IMR-90 (cell line): ENCODE data around the gene WASF1. TPM values are rescaled to one million over a fixed set of nuclear protein-coding genes. Genes with fewer than 3 reads are reported as not detected.

Source experiments
- ATAC-seq: fragments of 200-7000 bp; cut with Tn5 transposase; 2 replicates; pipeline ENCODE4 v1.9.1; 2020; ENCODE audit warnings: low read depth, mild to moderate bottlenecking, moderate library complexity
- BruUV-seq: library from RNA; stranded (reverse); fragments of 400-500 nt; replicated peaks from 2 replicates; lab custom pipeline; 2021; lab: Mats Ljungman, UMichigan
- CTCF ChIA-PET: fragments of 300-600 bp; formaldehyde crosslinking; extraction: SDS; loops from one replicate; lab custom pipeline; 2021; ENCODE audit warnings: antibody characterized with exemption; lab: Yijun Ruan, JAX
- POLR2A ChIA-PET: fragments of 300-600 bp; sonication (Branson Sonifier 250); formaldehyde crosslinking; loops from one replicate; lab custom pipeline; 2022; ENCODE audit warnings: antibody characterized with exemption; ENCODE audit not compliant: unreplicated experiment; lab: Charles Lee
- DNase-seq: peaks from one replicate; pipeline ENCODE4 v3.0.0; 2013
- H2AFZ ChIP-seq: replicated peaks from 2 replicates; pipeline ENCODE3; 2013; ENCODE audit warnings: low read length, mild to moderate bottlenecking; ENCODE audit not compliant: poor library complexity
- H2AK5ac ChIP-seq: 2 replicates; pipeline ENCODE4 v1.6.1; 2013; ENCODE audit warnings: low read depth, low read length, inconsistent platforms
- H2AK9ac ChIP-seq: replicated peaks from 2 replicates; pipeline ENCODE3; 2013; ENCODE audit warnings: mild to moderate bottlenecking, low read depth, low read length, moderate library complexity; ENCODE audit not compliant: poor library complexity
- H2BK120ac ChIP-seq: 2 replicates; pipeline ENCODE4 v1.6.1; 2013; ENCODE audit warnings: low read depth, low read length, inconsistent platforms
- H2BK15ac ChIP-seq: 3 replicates; pipeline ENCODE4 v1.6.1; 2013; ENCODE audit warnings: low read depth, low read length, inconsistent platforms
- H2BK20ac ChIP-seq: 2 replicates; pipeline ENCODE4 v1.6.1; 2013; ENCODE audit warnings: low read depth, mild to moderate bottlenecking, inconsistent platforms, low read length, moderate library complexity
- H2BK5ac ChIP-seq: 2 replicates; pipeline ENCODE4 v1.6.1; 2013; ENCODE audit warnings: mild to moderate bottlenecking, low read depth, low read length, inconsistent platforms; ENCODE audit not compliant: poor library complexity, severe bottlenecking
- H3K14ac ChIP-seq: replicated peaks from 2 replicates; pipeline ENCODE4 v1.6.1; 2013; ENCODE audit warnings: low read depth, low read length, inconsistent platforms
- H3K18ac ChIP-seq: 2 replicates; pipeline ENCODE4 v1.6.1; 2013; ENCODE audit warnings: low read depth, low read length, control low read depth
- H3K23ac ChIP-seq: 2 replicates; pipeline ENCODE4 v1.6.1; 2013; ENCODE audit warnings: low read depth, low read length, inconsistent platforms
- H3K27ac ChIP-seq: 2 replicates; pipeline ENCODE4 v1.5.1; 2013; ENCODE audit warnings: mild to moderate bottlenecking, control low read depth, low read length; ENCODE audit not compliant: insufficient read depth
- H3K27me3 ChIP-seq: 2 replicates; pipeline ENCODE4 v1.6.1; 2013; ENCODE audit warnings: low read length; ENCODE audit not compliant: control insufficient read depth, insufficient read depth
- H3K36me3 ChIP-seq: 2 replicates; pipeline ENCODE4 v1.6.1; 2013; ENCODE audit warnings: low read length, mixed read lengths; ENCODE audit not compliant: control insufficient read depth, insufficient read depth
- H3K4ac ChIP-seq: 2 replicates; pipeline ENCODE4 v1.6.1; 2013; ENCODE audit warnings: low read depth, low read length, inconsistent platforms
- H3K4me1 ChIP-seq: 2 replicates; pipeline ENCODE4 v1.6.1; 2013; ENCODE audit warnings: low read length, mixed read lengths; ENCODE audit not compliant: control insufficient read depth, insufficient read depth
- H3K4me2 ChIP-seq: 2 replicates; pipeline ENCODE4 v1.6.1; 2013; ENCODE audit warnings: low read depth, mild to moderate bottlenecking, control low read depth, low read length, moderate library complexity
- H3K4me3 ChIP-seq: 2 replicates; pipeline ENCODE4 v1.5.1; 2013; ENCODE audit warnings: low read depth, mild to moderate bottlenecking, control low read depth, low read length, moderate library complexity; ENCODE audit not compliant: insufficient read depth
- H3K56ac ChIP-seq: 2 replicates; pipeline ENCODE4 v1.6.1; 2013; ENCODE audit warnings: low read length, inconsistent platforms; ENCODE audit not compliant: insufficient read depth; ENCODE audit errors: extremely low read depth
- H3K79me1 ChIP-seq, 2 experiments: 2 replicates each; pipeline ENCODE4 v1.6.1; 2013; ENCODE audit warnings: low read length in 2 of 2, inconsistent platforms in 1 of 2, low read depth in 1 of 2
- H3K9ac ChIP-seq: 2 replicates; pipeline ENCODE4 v1.6.1; 2013; ENCODE audit warnings: low read depth, low read length, control low read depth
- H3K9me1 ChIP-seq: 2 replicates; pipeline ENCODE4 v1.6.1; 2013; ENCODE audit warnings: low read length, inconsistent platforms; ENCODE audit not compliant: insufficient read depth
- H3K9me3 ChIP-seq: 2 replicates; pipeline ENCODE4 v1.6.1; 2013; ENCODE audit warnings: low read length; ENCODE audit not compliant: control insufficient read depth, insufficient read depth
- H4K20me1 ChIP-seq: 2 replicates; pipeline ENCODE4 v1.6.1; 2013; ENCODE audit warnings: low read length, inconsistent platforms; ENCODE audit not compliant: insufficient read depth
- H4K5ac ChIP-seq: 2 replicates; pipeline ENCODE4 v1.6.1; 2013; ENCODE audit warnings: mild to moderate bottlenecking, low read depth, low read length, control low read depth
- H4K8ac ChIP-seq, 2 experiments: 2 replicates each; pipeline ENCODE4 v1.6.1; 2013; ENCODE audit warnings: low read depth in 2 of 2, low read length in 2 of 2, control low read depth in 1 of 2, inconsistent platforms in 1 of 2
- H4K91ac ChIP-seq: 2 replicates; pipeline ENCODE4 v1.6.1; 2013; ENCODE audit warnings: low read depth, low read length, inconsistent platforms; ENCODE audit not compliant: insufficient read depth
- BHLHE40 ChIP-seq: fragments of 150-350 bp; IDR thresholded peaks from 2 replicates; pipeline ENCODE4 v1.6.1; 2016; ENCODE audit warnings: mild to moderate bottlenecking, low read depth, low read length
- CEBPB ChIP-seq: IDR thresholded peaks from 2 replicates; pipeline ENCODE4 v1.6.1; 2012; ENCODE audit warnings: low read depth, low read length, improper control_type of control experiment
- CHD1 ChIP-seq: IDR thresholded peaks from 2 replicates; pipeline ENCODE4 v1.6.1; 2012; ENCODE audit warnings: low read depth, low read length, improper control_type of control experiment
- FOS ChIP-seq: fragments of 150-350 bp; IDR thresholded peaks from 2 replicates; pipeline ENCODE4 v1.6.1; 2016; ENCODE audit warnings: low read depth, low read length
- MAFK ChIP-seq: IDR thresholded peaks from 2 replicates; pipeline ENCODE4 v1.6.1; 2012; ENCODE audit warnings: low read depth, low read length, improper control_type of control experiment
- MAZ ChIP-seq: IDR thresholded peaks from 2 replicates; pipeline ENCODE4 v1.6.1; 2012; ENCODE audit warnings: low read depth, mild to moderate bottlenecking, low read length, improper control_type of control experiment, moderate library complexity, borderline replicate concordance
- MXI1 ChIP-seq: IDR thresholded peaks from 2 replicates; pipeline ENCODE4 v1.6.1; 2012; ENCODE audit warnings: low read depth, mild to moderate bottlenecking, low read length, moderate library complexity, borderline replicate concordance
- NFE2L2 ChIP-seq: fragments of 150-350 bp; IDR thresholded peaks from 2 replicates; pipeline ENCODE4 v1.6.1; 2016; ENCODE audit warnings: low read depth, mild to moderate bottlenecking, low read length
- POLR2A ChIP-seq: IDR thresholded peaks from 2 replicates; pipeline ENCODE4 v1.6.1; 2012; ENCODE audit warnings: mild to moderate bottlenecking, low read depth, low read length
- RAD21 ChIP-seq: IDR thresholded peaks from 2 replicates; pipeline ENCODE4 v1.6.1; 2012; ENCODE audit warnings: low read length, improper control_type of control experiment
- RCOR1 ChIP-seq: IDR thresholded peaks from 2 replicates; pipeline ENCODE4 v1.6.1; 2012; ENCODE audit warnings: mild to moderate bottlenecking, low read length, improper control_type of control experiment; ENCODE audit not compliant: insufficient replicate concordance
- RFX5 ChIP-seq: IDR thresholded peaks from 2 replicates; pipeline ENCODE4 v1.8.0; 2012; ENCODE audit warnings: low read depth, mild to moderate bottlenecking, low read length, moderate library complexity
- SMC3 ChIP-seq: fragments of 150-350 bp; IDR thresholded peaks from 2 replicates; pipeline ENCODE4 v1.6.1; 2016; ENCODE audit warnings: low read depth, mild to moderate bottlenecking, antibody characterized with exemption, low read length, moderate library complexity
- WGBS, 2 experiments: methylation state at CpG; one replicate each; pipeline versions ENCODE4 v1.1.5 to v1.1.7; 2013; ENCODE audit warnings: missing lambda C conversion rate in 2 of 2; ENCODE audit not compliant: insufficient read length in 1 of 2; ENCODE audit errors: extremely low coverage in 2 of 2; 5-methylcytosine and 5-hydroxymethylcytosine counted together
- dilution Hi-C: fragments of 300-500 bp; cut with HindIII; formaldehyde crosslinking; loops from one replicate; pipeline ENCODE4 v1.14.3; 2018; ENCODE audit warnings: low sequenced_read_pairs; ENCODE audit not compliant: unreplicated experiment
- in situ Hi-C: fragments of 300-500 bp; cut with MboI; formaldehyde crosslinking; loops from 3 replicates; pipeline ENCODE4 v1.14.3; 2019; ENCODE audit warnings: low sequenced_read_pairs, inconsistent platforms, mixed read lengths
- intact Hi-C: fragments of 100-400 bp; cut with micrococcal nuclease; formaldehyde crosslinking; loops from 2 replicates; pipeline ENCODE4 v1.10.0; 2022
- polyA plus RNA-seq, 3 experiments: library from polyadenylated mRNA; depleted of rRNA; stranded (reverse); fragments of >200 nt; gene quantifications; 2 replicates each; pipeline ENCODE4 v1.2.3, GENCODE V29; 2012; ENCODE audit warnings: low replicate concordance in 1 of 3
- total RNA-seq: library from RNA; depleted of rRNA; stranded (reverse); fragments of >200 nt; gene quantifications from 2 replicates; pipeline ENCODE4 v1.2.3, GENCODE V29; 2012
- TF ChIP-seq, protein P1 (sequence below): conservative IDR thresholded peaks from 2 replicates; pipeline ENCODE4 v1.5.1; 2012; ENCODE audit warnings: mild to moderate bottlenecking, low read depth, low read length, improper control_type of control experiment
- TF ChIP-seq, protein P2 (sequence below): fragments of 150-350 bp; IDR thresholded peaks from 2 replicates; pipeline ENCODE4 v1.6.1; 2017; ENCODE audit warnings: mild to moderate bottlenecking, antibody characterized with exemption, low read length, low read depth
- TF ChIP-seq, protein P3 (sequence below): fragments of 150-350 bp; IDR thresholded peaks from 2 replicates; pipeline ENCODE4 v1.6.1; 2016; ENCODE audit warnings: low read depth, mild to moderate bottlenecking, low read length, moderate library complexity, borderline replicate concordance

Gene WASF1
- total and polyA plus RNA-seq, 2 of the 4 experiments (the other 2 are of a cell fraction): 3.0 to 17.3 TPM

DNA sequence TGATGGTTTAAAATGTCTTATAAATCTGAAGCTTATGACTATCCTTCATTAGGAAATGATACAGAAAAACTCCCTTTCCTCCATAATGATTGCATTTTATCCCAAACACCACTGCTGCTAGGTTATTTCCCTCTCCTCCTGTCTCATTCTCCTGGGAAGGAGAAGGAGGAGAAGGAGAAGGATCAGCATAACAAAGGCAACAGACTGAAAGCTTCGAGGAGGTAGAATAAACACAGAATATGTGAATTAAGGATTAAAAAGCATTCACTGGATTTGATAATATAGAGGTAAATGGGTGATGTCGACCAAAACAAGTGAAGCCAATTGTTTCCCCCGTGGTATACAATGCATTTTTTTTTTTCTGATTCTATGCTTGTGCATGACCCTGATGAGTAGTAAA lies 82.0 kb downstream of the WASF1 start:
- Histone ChIP-seq H3K9ac (no peak overlapping the region), H3K27me3 (no peaks in the 10 kb centered on the region), H3K4me1 (0 out of 2 replicates have a peak, but pooled peaks cover 2% of the 10 kb centered on the region), H3K14ac (peak overlapping the region; percentile 79), H3K4ac (0 out of 2 replicates have a peak overlapping the region, but pooled peaks have one; percentile 30), H3K23ac (no peak overlapping the region; the same call in 1 of the 2 replicates), H3K56ac (no peak overlapping the region), H2BK5ac (peak overlapping the region; percentile 89), H3K79me1 (no peaks in the 10 kb centered on the region), H3K9me1 (peaks cover 3% of the 10 kb centered on the region; the same call in 1 of the 2 replicates), H2AFZ (no peak overlapping the region), H3K18ac (peak overlapping the region; percentile 95), H2AK5ac (no peak overlapping the region), H2BK15ac (0 out of 3 replicates have a peak overlapping the region, but pooled peaks have one; percentile 15), H3K9me3 (no peaks in the 10 kb centered on the region), H4K20me1 (no peaks in the 10 kb centered on the region), H3K27ac (peak overlapping the region; percentile 12; the same call in 1 of the 2 replicates), H2AK9ac (no peak overlapping the region), H4K91ac (peak overlapping the region; percentile 8; the same call in 1 of the 2 replicates), H3K4me2 (peak overlapping the region; percentile 51), H3K4me3 (no peak overlapping the region), H3K36me3 (peaks cover 9% of the 10 kb centered on the region), H4K8ac (peak overlapping the region in 1 of 2 experiments; percentile 68; a peak in 2 of 4 replicates), H2BK120ac (peak overlapping the region; percentile 74; the same call in 1 of the 2 replicates), H2BK20ac (0 out of 2 replicates have a peak overlapping the region, but pooled peaks have one; percentile 65), H4K5ac (peak overlapping the region; percentile 67; the same call in 1 of the 2 replicates)
- POLR2A ChIA-PET: interaction anchor here (0.6 kb wide), 1 partner anchor 8 kb away, joined by 4 read pairs; no protein-coding TSS in a partner anchor
- CTCF ChIA-PET: no interaction called here
- DNase-seq (no peak), ATAC-seq (peak; percentile 28)
- no TSS peak for BruUV-seq
- dilution Hi-C loops: no loop called here
- in situ Hi-C loops: no loop called here
- no peak for TF ChIP-seq SMC3
- no peak for TF ChIP-seq NFE2L2
- no peak for TF ChIP-seq RFX5
- no peak for TF ChIP-seq MAFK
- TF ChIP-seq CEBPB: no peak
- TF ChIP-seq MAZ: no peak
- TF ChIP-seq MXI1: no peak
- TF ChIP-seq, protein P1, sequence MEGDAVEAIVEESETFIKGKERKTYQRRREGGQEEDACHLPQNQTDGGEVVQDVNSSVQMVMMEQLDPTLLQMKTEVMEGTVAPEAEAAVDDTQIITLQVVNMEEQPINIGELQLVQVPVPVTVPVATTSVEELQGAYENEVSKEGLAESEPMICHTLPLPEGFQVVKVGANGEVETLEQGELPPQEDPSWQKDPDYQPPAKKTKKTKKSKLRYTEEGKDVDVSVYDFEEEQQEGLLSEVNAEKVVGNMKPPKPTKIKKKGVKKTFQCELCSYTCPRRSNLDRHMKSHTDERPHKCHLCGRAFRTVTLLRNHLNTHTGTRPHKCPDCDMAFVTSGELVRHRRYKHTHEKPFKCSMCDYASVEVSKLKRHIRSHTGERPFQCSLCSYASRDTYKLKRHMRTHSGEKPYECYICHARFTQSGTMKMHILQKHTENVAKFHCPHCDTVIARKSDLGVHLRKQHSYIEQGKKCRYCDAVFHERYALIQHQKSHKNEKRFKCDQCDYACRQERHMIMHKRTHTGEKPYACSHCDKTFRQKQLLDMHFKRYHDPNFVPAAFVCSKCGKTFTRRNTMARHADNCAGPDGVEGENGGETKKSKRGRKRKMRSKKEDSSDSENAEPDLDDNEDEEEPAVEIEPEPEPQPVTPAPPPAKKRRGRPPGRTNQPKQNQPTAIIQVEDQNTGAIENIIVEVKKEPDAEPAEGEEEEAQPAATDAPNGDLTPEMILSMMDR: no peak
- TF ChIP-seq RAD21: no peak
- TF ChIP-seq, protein P2, sequence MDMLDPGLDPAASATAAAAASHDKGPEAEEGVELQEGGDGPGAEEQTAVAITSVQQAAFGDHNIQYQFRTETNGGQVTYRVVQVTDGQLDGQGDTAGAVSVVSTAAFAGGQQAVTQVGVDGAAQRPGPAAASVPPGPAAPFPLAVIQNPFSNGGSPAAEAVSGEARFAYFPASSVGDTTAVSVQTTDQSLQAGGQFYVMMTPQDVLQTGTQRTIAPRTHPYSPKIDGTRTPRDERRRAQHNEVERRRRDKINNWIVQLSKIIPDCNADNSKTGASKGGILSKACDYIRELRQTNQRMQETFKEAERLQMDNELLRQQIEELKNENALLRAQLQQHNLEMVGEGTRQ: no peak
- TF ChIP-seq CHD1: no peak
- TF ChIP-seq POLR2A: no peak
- TF ChIP-seq RCOR1: no peak
- TF ChIP-seq, protein P3, sequence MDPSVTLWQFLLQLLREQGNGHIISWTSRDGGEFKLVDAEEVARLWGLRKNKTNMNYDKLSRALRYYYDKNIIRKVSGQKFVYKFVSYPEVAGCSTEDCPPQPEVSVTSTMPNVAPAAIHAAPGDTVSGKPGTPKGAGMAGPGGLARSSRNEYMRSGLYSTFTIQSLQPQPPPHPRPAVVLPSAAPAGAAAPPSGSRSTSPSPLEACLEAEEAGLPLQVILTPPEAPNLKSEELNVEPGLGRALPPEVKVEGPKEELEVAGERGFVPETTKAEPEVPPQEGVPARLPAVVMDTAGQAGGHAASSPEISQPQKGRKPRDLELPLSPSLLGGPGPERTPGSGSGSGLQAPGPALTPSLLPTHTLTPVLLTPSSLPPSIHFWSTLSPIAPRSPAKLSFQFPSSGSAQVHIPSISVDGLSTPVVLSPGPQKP: no peak
- TF ChIP-seq FOS: no peak
- TF ChIP-seq BHLHE40: no peak
- intact Hi-C loops: loop anchor here (2.0 kb wide), 1 partner anchor 83 kb away; the partner anchor contains the start of gene CDC40
- no CpG with 5 or more reads among the region's 3 CpGs for WGBS, 2 experiments
